Measurements from ENCODE around the gene STARD9. TPM values are rescaled to one million over a fixed set of nuclear protein-coding genes. Genes with fewer than 3 reads are reported as not detected.

Gene STARD9
- polyA plus RNA-seq, 1 of the 3 experiments (the other 2 are of a cell fraction): 2.1 TPM

GRCh38 chr15:42744195-42744594 is 168.8 kb downstream of the STARD9 start:
- H3K9me2 ChIP-seq: no peaks in the 10 kb centered on the region
- H3K79me2 ChIP-seq (ENCODE audit: insufficient read depth): no peaks in the 10 kb centered on the region
- H3K9me3 ChIP-seq: no peaks in the 10 kb centered on the region
- no peak for TF ChIP-seq CHD2 (IDR thresholded peaks at IDR 0.05; ENCODE audit: low read length, partially characterized antibody)
- no peak for TF ChIP-seq EZH2phosphoT487 (IDR thresholded peaks at IDR 0.05; ENCODE audit: borderline replicate concordance, low read depth)
- TF ChIP-seq RFX5 (IDR thresholded peaks at IDR 0.05; ENCODE audit: low read length): no peak
- TF ChIP-seq IRF3 (IDR thresholded peaks at IDR 0.05; ENCODE audit: low read depth, low read length): no peak
- TF ChIP-seq POLR2AphosphoS5 (IDR thresholded peaks at IDR 0.05; ENCODE audit: low read depth, low read length): no peak
- TF ChIP-seq GABPA (IDR thresholded peaks at IDR 0.05; ENCODE audit: low read depth): no peak
- no peak for TF ChIP-seq FOSL2 (IDR thresholded peaks at IDR 0.05; ENCODE audit: borderline replicate concordance, low read depth)
- TF ChIP-seq GATA2 (CRISPR knock-in tag; IDR thresholded peaks at IDR 0.05): no peak
- TF ChIP-seq REST (IDR thresholded peaks at IDR 0.05; ENCODE audit: low read depth, low read length): no peak
- no peak for TF ChIP-seq SIN3A (IDR thresholded peaks at IDR 0.05; ENCODE audit: borderline replicate concordance, low read depth, low read length)
- TF ChIP-seq RCOR1 (IDR thresholded peaks at IDR 0.05; ENCODE audit: low read length): no peak
- H2AFZ ChIP-seq (ENCODE audit: low read depth): no peak overlapping the region
- H3K36me3 ChIP-seq (replicated peaks in 1 of 2; ENCODE audit: control insufficient read depth in 1 of 2, insufficient read depth in 2 of 2, low read length in 1 of 2): peaks cover 20 to 25% of the 10 kb centered on the region in 2 experiments
- ChIA-PET CTCF (no interaction called here), POLR2A (no interaction called here)
- DNase-seq: no peak
- H3K9ac ChIP-seq: no peak overlapping the region
- no peaks in the 10 kb centered on the region for H3K27me3 ChIP-seq (ENCODE audit: insufficient read depth)
- no peak overlapping the region for H3K27ac ChIP-seq (ENCODE audit: low read depth in 2 of 2, low read length in 1 of 2)
- peaks cover 10% of the 10 kb centered on the region for H3F3A ChIP-seq (replicated peaks; ENCODE audit: insufficient read depth)
- peaks cover 0 to 31% of the 10 kb centered on the region in 2 experiments; a peak in 3 of 4 replicates for H3K4me1 ChIP-seq (ENCODE audit: control insufficient read depth in 1 of 2, insufficient read depth in 2 of 2, low read depth in 1 of 2, low read length in 1 of 2)
- H3K4me2 ChIP-seq: no peak overlapping the region
- H3K4me3 ChIP-seq (ENCODE audit: low read depth in 2 of 2, low read length in 1 of 2): no peak overlapping the region
- no peaks in the 10 kb centered on the region for H4K20me1 ChIP-seq (ENCODE audit: insufficient read depth)
- 97% methylated on average over 1 of the region's 1 CpG for WGBS (ENCODE audit: low lambda C conversion rate)

DNA sequence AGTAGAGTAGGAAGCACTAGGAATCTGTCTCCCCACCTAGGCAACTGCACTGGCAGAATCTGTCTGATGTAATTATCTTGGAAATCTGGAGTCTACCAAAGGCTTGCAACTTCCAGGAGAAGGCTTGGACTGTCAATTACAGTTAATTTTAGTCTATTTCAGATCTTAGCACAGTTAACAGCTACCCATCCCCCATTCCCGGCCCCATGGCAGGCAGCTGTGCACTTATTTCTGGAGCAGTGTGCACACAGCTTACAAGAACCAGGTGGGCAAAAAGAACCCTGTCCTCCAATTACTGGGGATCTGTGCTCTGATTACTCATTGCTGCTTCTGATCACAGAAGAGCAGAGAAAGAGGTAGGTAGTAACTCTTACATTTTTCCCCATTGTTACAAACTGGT is 173.9 kb downstream of the STARD9 start:
- H3K27ac ChIP-seq (ENCODE audit: low read depth in 2 of 2, low read length in 1 of 2): peak overlapping the region in 1 of 2 experiments; percentile 78; a peak in 2 of 4 replicates
- no peaks in the 10 kb centered on the region for H3K9me2 ChIP-seq
- H4K20me1 ChIP-seq (ENCODE audit: insufficient read depth): no peaks in the 10 kb centered on the region
- H3K79me2 ChIP-seq (ENCODE audit: insufficient read depth): no peaks in the 10 kb centered on the region
- POLR2A ChIA-PET: no interaction called here
- peaks cover 0 to 5% of the 10 kb centered on the region in 2 experiments; a peak in 2 of 4 replicates for H3K4me1 ChIP-seq (ENCODE audit: control insufficient read depth in 1 of 2, insufficient read depth in 2 of 2, low read depth in 1 of 2, low read length in 1 of 2)
- TF ChIP-seq RXRA (IDR thresholded peaks at IDR 0.05; ENCODE audit: borderline replicate concordance, low read depth) (no peak), YY1 (IDR thresholded peaks at IDR 0.05; ENCODE audit: low read depth) (no peak), CHD2 (IDR thresholded peaks at IDR 0.05; ENCODE audit: low read length, partially characterized antibody) (peak; percentile 44), RCOR1 (IDR thresholded peaks at IDR 0.05; ENCODE audit: low read length) (peak; percentile 45; the same call in 1 of the 2 replicates)
- no peak overlapping the region for H3K9ac ChIP-seq
- no peaks in the 10 kb centered on the region for H3K27me3 ChIP-seq (ENCODE audit: insufficient read depth)
- CTCF ChIA-PET: interaction anchor here (1.7 kb wide), 1 partner anchor 34 kb away, joined by 4 read pairs; no protein-coding TSS in a partner anchor
- H2AFZ ChIP-seq (ENCODE audit: low read depth): no peak overlapping the region
- H3K36me3 ChIP-seq (replicated peaks in 1 of 2; ENCODE audit: control insufficient read depth in 1 of 2, insufficient read depth in 2 of 2, low read length in 1 of 2): peaks cover 26 to 33% of the 10 kb centered on the region in 2 experiments
- WGBS (ENCODE audit: low lambda C conversion rate): 50% methylated on average over 1 of the region's 1 CpG
- H3K4me2 ChIP-seq: no peak overlapping the region
- 0 out of 2 replicates have a peak, but pooled peaks cover 2% of the 10 kb centered on the region for H3K9me3 ChIP-seq
- no peak for DNase-seq
- no peak overlapping the region for H3K4me3 ChIP-seq (ENCODE audit: low read depth in 2 of 2, low read length in 1 of 2)
- H3F3A ChIP-seq (replicated peaks; ENCODE audit: insufficient read depth): peaks cover 4% of the 10 kb centered on the region
